ENCODE measurements around the gene SLC6A3. TPM values are rescaled to one million over a fixed set of nuclear protein-coding genes. Genes with fewer than 3 reads are reported as not detected.

Gene SLC6A3
- under 1 TPM in 2 of 10 donors, not detected in 8; 0.05 TPM for polyA plus RNA-seq (ENCODE audit: insufficient read length in 10 of 10)
- long read RNA-seq, donor 1 = 0 reads
- long read RNA-seq, donor 2 = 0 reads
- long read RNA-seq, donor 3 = 0 reads
- long read RNA-seq, donor 4 = 0 reads
- long read RNA-seq, donor 5 = 0 reads
- long read RNA-seq, donor 6 = 0 reads
- long read RNA-seq, donor 7 = 0 reads
- long read RNA-seq, donor 8 = 0 reads
- long read RNA-seq, donor 9 = 0 reads

GRCh38 chr5:1445313-1445688 is at the start of gene SLC6A3:
Gene SLC6A3, minus strand, starts transcription at chr5:1445440. Its CDS starts 2,243 bp downstream, at chr5:1443197.
- peak in 2 of 3 donors; percentile 34 to 66 for DNase-seq

GRCh38 chr5:1493941-1494340 is 48.7 kb upstream of the SLC6A3 start:
- DNase-seq = no peak

DNA sequence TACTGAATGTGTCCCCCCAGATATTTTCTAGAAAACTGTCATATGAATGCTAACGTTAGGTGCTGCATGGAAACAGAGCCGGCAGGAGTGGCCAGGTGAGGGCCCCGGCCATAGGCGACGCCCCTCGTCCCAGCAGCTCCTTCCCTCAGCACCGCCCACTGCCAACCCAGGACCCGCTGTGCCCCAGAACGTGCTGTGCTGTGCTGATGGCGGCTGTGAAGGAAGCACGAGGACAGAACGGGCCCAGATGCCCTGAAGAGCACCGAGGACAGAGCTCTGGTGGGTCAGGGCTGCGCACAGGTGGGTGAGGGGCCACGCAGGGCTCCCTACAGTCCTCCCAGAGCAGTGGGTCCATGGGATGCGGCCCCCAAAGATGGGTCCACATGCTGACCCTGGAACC is 48.2 kb upstream of the SLC6A3 start:
- DNase-seq = no peak

DNA sequence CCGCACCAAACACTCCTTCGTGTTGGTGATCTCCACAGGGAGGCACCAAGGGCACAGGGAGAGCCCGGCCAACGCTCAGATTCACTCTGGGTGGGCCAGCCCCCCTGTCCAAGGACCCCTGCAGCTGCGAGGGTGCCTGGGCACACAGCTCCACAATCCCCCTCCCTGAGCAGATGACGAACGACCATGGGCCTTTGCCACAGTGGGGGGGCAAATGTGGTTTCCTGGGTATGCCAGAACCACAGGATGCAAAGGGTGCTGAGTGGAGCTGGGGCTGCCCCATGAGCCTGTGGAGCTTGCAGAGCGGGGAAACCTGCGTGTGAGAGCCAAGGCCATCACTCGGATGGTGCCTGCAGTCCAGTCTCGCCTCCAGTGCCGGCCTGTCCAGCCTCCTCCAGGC is 47.5 kb upstream of the SLC6A3 start:
- no peak for DNase-seq

DNA sequence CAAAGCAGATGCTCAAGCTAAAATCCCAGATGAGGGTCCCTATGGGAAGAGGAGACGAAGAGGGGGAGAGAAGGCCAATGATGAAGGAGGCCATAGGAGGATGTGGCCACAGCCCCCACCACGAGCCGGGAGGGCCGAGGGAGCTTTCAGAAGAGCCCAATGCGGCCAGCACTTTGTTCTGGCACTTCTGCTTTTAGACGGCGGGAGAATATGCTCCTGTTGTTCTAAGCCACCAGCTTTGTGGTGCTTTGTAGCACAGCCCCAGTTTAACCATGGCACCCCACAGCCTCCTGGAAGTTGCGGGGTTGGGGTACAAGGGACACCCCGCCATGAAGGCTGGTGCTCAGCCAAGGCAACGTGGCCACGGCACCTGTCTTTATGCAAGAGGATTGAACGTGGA is 45.1 kb upstream of the SLC6A3 start:
- DNase-seq = no peak

DNA sequence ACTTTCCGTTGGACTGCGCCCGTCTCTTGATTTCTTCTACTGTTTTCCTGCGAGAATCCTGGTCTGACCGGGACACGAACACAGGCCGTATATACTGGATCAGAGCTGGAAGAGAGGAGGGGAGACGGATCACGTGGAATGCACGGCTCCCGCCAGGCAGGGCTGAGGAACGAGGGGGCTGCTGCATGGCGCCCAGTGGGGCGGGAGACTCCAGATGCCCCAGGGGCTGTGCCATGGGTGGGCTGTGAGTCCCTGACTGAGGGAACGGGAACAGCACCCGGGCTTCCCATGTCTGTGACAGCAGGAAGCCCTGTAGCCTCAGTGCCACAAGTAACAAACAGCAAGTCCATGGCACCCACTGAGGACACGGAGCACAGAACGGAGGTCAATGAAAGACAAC is 44.5 kb upstream of the SLC6A3 start:
- no peak for DNase-seq

- DNase-seq = no peak
These were observed 43.8 kb upstream of the SLC6A3 start for GRCh38 chr5:1488882-1489680.

GRCh38 chr5:1487079-1487764 is 42.0 kb upstream of the SLC6A3 start:
- no peak for DNase-seq

GRCh38 chr5:1486271-1486670 is 41.0 kb upstream of the SLC6A3 start:
- DNase-seq = no peak

DNA sequence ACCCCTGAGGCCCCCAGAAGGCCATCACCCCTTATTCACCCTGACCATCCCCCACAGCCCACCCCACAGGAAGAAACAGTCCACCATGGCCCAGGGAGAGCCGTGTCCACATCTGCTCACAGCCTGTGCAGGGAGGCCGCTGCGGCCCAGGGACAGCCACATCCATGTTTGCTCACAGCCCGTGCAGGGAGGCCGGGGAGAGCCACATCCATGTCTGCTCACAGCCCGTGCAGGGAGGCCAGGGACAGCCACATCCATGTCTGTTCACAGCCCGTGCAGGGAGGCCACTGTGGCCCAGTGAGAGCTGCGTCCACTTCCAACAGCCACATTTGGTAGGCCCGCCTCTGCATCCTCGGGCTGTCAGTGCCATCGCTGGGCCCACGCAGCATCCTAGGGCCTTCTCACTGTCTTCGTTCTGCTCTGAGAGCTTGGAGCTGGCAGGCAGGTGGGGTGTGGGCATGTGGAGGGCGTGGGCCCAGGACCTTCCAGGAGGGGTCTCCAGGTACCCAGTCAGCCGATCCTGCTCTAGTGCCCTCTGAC is 40.4 kb upstream of the SLC6A3 start:
- DNase-seq = no peak

GRCh38 chr5:1484730-1485578 is 39.7 kb upstream of the SLC6A3 start:
- no peak for DNase-seq

DNA sequence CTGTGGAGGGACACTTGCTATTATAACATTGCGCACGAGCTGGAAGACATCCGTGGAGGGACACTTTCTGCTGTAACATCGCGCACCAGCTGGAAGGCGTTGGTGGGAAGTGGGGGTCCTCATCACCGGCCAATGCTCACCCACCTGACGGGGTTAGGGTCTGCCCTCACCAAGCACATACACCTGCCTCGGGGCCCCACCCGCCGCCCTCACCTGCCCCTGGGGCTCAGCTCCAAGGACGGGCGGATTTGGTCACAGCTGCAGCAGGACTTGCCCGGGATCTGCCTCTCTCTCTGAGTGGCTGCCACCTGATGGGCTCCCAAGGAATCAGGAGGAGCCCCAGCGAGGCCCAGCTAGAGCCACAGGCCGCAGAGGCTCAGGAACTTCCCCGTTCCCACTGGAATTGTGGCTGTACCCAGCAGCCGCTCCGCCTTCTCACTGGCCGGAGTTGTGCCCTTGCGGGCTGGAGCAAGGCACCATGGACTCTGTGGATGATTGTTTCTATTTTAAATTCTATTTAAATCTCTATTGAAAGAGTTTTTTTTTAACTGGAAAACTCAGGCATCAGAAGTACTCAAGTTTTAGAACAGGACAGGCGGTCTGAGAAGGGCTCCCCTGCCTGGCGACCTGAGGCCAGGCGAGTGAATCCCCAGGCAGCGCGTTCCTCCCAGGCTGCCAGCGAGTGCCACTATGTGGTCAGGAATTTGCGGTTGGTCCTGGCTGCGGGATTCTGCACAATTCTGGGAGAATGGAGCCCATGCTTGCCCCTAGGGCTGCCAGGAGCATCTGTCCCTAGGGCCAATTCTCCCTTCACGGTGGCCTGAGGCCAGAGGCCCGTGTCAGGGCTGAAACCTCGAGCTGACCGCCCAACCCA is 38.9 kb upstream of the SLC6A3 start:
- no peak for DNase-seq

GRCh38 chr5:1483064-1483463 is 37.8 kb upstream of the SLC6A3 start:
- DNase-seq = no peak

DNA sequence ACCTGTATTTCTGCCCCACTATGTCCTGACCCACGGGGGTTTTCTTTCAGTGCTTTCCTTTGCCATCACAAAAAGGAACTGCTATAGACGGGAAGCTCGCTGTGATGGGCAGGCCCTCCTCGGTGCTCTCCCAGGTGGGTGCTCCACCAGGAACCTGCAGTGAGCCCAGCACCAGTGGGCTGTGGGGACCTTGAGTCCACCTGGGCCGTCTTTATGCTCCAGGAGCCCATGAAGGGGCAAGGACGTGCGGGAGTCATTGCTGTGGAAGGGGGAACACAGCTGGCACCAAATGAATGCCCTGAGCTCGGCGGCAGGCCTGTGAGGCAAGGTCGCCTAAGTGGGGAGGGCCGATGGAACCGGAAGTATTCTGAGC is 36.7 kb upstream of the SLC6A3 start:
- DNase-seq = no peak

GRCh38 chr5:1481266-1481958 is 36.2 kb upstream of the SLC6A3 start:
- DNase-seq = no peak

DNA sequence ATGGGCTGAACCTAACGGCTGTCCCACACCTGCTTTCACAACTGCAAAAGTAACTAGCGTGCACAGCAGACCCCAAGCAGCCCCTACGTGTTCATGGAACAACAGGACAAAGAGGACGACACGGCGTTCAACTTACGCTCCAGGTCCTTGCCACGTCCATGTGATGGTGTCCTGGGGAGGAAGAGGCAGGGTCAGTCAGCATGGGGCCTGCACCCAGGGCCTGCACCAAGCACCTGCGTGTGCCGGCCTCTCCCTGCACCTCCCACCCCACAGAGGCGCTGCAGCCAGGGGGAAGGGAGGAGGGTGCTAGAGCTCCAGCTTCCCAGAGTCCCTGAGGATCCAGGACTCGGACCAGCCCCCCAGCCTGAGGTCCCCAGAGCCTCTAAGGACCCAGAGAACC is 35.6 kb upstream of the SLC6A3 start:
- DNase-seq = no peak

DNA sequence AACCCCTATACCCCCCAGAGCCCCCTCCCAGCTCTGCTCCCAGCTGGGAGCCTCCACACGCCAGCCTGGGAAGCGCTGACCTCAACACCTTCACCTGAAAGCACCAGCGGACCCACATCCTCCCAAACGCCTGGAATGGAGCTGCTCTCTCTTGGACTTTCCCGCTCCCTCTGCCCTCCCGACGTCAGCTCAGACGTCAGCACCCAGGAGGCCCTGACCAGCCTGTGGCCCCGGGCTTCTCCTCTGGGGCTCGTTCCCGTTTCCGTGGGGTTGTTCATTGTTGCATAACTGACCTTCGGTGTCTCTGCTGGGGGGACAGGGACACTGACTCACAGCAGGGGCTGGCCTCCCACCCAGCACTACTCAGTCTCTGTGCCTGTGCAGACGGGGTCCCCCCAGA is 35.0 kb upstream of the SLC6A3 start:
- peak in 1 of 3 donors; percentile 50 for DNase-seq

DNA sequence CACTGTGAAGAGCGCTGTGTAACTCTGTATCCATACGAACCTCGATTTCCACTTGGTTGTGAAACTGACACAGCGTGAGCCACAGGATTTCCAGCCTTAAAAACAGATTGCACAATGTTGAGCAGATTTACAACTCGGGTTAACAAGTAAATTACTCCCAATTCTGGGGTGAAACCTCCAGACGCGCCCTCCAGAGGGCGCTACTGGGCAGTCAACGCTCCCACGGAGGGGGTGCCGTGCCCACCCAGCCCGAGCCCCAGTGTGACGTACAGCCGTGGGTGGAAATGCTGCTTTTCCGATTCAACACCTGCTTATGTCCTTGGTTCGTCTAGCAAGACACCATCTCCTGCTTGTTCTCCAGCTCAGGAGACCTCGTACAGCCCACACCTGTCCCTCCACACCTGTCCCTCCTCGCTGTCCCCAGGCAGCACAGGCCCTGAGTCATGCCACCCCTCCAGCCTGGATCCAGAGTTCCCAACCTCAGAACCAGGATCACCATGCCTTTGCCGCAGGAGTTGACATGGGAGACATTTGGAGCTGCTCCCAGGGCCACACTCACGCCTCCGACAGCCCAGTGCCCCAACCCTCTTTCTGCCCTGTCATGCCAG is 34.4 kb upstream of the SLC6A3 start:
- peak in 2 of 3 donors; percentile 36 to 59 for DNase-seq

DNA sequence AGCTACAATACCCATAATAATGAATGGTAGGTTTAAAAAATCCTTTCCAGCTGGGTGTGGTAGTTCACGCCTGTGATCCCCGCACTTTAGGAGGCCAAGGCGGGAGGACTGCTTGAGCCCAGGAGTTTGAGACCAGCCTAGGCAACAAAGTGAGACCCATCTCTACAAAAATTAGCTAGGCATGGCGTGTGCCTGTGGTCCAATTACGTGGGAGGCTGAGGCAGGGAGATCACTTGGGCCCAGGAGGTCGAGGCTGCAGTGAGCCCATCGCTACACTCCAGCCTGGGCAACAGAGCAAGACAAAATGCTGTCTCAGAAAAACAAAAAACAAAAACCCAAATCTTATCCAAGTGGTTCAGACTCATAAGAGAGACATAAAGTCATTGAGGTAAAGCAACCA is 33.8 kb upstream of the SLC6A3 start:
- DNase-seq = no peak
